CD4-positive, alpha-beta T cell treated with Interleukin-4 for 1 hour (primary cell): ENCODE measurements around the gene TACO1.
A peak's percentile ranks its signal among the peaks of the same experiment; 100 is the strongest.

ENCODE experiments used
- DNase-seq, 2 donors: peaks; one replicate each; pipeline ENCODE4 v3.0.0-alpha.2; 2020 to 2022

Gene TACO1

DNA sequence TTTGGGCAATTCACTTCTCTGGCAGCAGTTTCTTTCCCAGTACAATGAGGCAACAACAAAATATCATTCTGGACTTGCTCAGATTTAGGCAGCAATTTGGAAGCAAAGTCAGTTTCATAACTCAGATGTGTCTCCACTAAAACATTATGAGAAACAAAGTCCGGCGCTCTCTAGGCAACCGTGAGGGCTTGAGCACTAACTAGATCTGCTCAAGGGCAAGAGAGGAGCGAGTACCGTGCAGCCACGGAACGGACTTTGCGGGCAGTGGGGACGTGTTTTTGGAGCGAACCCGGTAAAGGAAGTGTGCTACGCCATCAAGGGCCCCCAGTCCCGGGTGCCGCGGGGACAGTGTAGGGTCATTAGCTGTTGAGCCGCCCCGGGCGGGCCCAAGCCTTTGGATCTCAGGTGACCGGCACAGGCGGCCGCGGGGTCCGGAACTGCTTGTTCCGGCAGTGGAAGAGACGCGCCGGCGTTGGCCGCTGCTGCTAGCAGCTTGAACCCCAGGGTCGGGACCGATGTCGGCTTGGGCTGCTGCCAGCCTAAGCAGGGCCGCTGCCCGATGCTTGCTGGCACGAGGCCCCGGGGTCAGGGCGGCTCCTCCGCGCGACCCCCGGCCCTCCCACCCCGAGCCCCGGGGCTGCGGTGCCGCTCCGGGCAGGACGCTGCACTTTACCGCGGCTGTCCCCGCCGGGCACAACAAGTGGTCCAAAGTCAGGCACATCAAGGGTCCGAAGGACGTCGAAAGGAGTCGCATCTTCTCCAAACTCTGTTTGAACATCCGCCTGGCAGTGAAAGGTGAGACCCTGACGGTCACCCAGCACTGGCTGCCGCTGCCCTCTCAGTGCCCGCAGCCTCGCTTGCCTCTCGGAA lies at the start of gene TACO1:
TSS of gene TACO1 (plus strand) at position 327 of the 870 bp plus-strand sequence. CDS start at position 516, 189 bp downstream.
- DNase-seq = peak; percentile 68 to 80

DNA sequence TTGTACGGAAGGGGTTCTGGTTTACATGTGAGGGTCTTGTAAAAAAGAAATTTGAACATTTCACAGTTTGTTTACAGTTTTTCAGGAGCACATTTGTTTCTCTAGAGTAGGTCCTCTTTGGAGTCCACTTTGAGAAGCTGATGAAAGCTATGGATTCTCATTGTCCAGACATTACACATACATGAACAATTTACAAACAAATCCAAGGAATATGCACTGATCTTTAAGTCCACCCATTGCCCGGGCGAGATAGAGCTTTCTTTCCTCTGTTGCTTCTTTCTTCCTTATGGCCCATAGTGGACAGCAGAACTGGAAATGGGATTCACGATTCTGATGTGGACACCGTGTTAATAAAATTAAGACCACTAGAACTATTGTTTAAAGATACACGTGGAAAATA lies 48.5 kb upstream of the TACO1 start:
- DNase-seq = no peak

DNA sequence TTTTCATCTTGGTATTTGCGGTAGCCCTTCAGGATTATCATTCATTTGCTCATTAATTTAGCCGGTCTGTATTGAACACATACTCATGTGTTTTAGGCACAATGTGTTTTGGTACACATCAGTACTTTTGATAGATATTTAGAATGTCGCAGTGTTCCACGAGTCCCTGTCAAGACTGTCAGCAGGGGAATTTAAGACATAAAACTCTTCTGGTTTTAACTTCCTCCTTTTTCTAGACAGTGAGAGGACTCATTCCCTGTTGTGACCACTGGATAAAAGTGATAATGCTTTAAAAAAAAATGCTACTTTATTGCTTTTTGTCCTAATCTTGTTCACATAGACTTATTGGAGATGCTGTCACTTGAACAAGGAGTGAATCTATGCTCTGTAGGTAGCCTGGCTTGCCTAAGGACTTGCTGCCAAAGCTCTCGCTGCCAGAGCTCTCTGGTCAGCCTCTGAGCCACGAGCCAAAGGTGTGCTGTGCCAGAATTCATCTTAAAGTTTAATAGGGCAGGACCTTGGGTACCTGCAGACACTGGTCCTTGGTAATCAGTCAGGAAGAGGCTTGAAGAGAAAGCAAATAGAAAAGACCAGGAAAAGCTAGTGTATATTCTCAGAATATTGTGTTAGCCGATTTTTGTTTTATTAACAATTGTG lies 45.1 kb upstream of the TACO1 start:
- no peak for DNase-seq

DNA sequence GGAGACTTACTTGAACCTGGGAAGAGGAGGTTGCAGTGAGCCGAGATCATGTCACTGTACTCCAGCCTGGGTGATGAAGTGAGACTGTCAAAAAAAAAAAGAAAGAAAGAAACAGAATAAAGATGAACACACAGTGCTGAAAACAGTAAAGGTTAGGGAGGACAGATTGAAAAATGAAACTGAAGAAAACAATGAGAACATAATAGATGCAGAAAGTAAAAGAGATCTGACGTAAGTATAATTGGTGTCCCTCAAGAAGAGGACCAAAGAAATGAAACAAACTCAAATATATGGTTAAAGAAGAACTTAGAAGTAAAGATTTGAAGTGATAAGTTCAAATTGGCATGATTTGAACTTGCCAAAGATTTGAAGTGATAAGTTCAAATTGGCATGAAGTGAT lies 43.3 kb upstream of the TACO1 start:
- no peak for DNase-seq

DNA sequence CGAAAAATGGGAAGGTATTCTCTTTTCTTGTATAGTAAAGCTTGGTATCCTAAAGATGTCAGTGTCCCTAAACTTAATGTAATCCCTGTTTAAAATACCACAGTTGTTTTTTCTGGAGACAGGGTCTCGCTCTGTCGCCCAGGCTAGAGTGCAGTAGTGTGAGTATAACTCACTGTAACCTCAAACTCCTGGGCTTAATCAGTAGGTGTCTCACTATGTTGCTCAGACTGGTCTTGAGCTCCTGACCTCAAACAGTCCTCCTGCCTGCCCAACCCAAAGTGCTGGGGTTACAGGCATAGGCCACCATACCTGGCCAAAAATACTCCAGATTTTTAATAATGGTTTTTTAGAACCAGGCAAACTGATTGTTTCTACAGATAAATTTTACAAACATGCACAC lies 42.3 kb upstream of the TACO1 start:
- no peak for DNase-seq

DNA sequence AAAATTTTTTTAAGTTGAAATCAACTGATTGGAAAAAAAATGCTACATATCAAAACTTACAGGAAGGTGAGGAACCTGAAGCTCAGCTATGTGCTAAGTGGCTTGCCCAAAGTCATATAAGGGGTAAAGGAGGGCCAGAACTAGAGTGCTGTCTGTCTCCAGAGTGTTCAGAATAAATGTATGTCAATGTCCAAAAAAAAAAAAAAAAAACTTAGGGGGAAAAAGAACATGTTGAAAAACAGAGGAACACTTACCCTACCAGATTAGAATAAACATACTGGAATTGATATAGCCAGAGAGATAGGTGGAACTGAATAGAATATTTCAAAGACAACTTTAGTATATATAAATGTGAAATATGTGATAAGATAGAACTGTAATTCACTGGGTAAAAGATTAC lies 38.9 kb upstream of the TACO1 start:
- no peak for DNase-seq

DNA sequence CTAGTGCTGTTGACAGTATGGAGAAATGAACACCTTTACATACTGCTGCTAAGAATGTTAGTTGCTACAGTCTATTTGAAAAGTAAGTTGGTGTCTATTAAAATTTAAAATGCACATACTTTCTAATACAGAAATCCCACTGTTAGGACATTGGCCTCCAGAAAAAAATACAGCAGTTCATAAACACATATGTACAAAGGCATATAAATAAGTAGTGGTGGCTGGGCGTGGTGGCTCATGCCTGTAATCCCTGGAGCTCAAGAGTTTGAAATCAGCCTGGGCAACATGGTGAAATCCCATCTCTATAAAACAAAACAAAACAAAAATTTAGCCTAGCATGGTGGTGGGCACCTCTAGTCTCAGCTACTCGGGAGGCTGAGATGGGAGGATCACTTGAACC lies 37.4 kb upstream of the TACO1 start:
- DNase-seq = no peak

DNA sequence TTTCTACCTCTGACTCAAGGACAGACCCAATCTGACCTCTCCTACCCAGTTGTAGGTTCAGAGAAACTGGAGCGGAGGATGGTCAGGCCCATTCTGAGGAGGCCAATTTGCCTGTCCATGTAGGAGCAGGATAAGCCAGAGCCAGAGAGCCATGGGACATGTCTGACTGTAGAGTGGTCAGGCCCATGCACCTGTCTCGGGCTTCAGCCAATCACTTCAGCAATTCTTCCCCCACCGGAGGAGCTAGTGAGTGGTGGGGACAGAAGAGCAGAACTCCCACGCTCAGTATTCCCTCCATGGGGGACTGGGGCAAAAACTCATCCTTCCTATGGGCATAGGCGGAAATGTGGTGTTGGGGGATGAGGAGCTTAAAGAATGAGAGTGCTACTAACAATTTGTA lies 36.1 kb upstream of the TACO1 start:
- DNase-seq = no peak

DNA sequence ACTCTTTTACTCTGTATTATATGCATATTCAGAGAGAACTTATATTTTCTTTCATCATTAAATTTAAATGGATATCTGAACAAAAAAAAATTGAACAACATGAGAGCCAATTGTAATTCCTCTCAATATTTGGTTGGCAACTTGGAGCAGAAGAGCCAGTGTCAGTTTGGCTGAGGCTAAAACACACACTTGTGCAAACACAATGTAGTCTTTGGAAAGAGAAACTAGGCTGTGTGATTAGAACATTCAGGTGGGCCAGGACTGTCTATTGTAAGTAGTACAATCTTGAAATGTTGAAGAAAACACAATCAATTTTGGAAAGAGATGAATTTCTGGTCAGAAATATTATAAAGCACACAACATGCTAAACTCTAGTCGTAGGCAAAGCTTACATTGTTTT lies 33.5 kb upstream of the TACO1 start:
- no peak for DNase-seq

DNA sequence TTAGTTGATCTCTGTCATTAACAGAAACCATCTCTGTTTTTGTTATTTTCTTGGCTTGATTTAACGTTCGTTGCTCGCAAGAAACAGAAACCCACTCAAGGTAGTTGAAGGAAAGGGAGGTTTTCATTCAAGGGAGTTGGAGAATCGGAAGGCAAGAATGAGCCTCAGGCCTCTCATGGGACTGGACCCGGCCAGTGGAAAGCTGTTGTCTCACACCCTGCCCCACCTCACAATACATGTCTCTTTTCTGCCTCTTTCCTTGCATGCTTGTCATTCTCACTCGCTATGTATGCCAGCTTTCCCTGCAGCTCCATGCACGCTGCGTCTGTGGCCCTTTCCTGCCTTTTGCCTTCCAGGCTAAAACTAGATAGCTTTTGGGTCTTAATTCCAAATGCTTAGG lies 32.1 kb upstream of the TACO1 start:
- no peak for DNase-seq

DNA sequence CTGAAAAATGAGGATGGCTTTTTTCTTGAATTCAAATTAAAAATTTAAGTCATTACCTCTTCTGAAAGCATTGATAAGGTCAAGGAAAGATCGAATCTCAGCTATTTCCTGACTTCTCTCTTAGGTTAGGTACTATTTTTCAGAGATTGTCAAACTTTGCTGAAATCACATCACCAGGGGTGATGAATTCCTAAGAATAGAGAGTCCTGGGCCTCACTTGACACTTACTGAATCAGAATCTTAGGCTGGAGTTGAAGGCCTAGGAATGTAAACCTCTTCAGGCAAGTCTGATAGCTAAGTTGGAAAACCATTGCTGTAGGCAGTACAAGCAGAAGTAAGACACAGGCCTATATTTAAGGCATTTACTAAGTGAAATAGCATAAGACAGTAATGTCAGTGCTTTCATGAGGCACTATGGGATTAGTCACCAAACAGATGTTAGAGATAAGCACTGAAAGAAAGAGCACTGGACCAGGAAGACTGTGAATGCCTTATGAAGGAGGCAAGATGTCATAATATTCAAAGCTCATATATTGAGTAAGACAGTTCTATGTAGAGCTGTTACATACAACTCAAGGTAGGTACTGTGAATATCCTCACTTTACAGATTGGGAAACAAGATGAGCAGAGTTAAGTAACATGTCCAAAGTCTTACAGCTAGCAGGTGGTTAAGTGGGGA lies 28.9 kb upstream of the TACO1 start:
- no peak for DNase-seq

DNA sequence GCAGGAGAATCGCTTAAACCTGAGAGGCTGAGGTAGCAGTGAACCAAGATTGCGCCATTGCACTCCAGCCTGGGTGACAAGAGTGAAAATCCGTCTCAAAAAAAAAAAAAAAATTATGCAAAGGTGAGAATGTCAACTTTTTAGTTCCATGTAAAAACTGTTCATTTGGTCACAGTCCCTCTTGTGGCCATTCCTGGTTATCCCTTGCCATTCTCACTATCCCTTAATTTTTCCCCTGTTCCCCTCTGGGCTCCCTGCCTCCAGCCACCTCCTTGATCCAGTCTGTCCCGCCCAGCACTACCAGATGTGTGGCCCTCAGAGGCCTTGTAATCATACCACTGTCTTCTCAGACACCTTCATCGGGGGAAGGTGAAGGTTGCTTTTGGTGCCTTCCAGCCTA lies 27.1 kb upstream of the TACO1 start:
- no peak for DNase-seq

DNA sequence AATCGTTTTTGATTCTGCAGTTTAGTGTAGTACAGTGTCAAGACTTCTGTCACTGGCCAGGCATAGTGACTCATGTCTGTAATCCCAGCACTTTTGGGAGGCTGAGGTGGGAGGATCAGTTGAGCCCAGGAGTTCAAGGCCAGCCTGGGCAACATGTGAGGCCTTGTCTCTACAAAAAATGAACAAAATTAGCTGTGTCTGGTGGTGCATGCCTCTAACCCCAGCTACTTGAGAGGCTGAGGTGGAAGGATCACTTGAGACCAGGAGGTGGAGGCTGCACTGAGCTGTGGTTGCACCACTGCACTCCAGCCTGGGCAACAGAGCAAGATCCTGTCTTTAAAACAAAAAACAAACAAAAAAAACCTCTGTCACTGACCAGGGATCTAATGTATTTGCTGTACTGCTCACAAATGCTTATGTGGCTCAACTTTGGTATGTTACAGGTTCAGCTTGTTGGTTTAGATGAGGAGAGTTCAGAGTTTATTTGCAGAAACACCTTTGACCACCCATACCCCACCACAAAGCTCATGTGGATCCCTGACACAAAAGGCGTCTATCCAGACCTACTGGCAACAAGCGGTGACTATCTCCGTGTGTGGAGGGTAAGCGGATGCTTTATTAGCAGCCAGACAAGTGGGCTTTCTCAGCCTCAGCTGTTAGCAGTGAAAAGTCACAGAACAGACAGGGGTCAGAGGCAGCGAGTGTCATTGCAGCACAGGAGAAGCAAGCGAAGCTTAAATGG lies 22.5 kb upstream of the TACO1 start:
- no peak for DNase-seq

DNA sequence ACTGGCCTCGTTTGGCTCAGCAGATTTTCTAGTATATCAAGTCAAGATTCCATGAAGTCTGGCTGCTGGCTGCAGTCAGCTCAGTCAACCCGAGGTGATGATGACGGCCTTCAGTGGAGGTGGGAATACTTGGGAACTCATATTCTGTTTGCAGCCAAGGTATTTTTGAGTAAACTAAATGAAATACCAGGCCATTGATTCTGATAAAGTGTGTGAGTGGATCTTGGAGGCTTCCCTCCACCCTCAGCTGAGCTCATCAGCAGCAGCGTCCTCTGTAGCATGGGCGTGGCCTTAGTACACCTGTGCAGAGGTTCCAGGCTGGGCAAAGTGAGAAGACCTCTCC lies 22.0 kb upstream of the TACO1 start:
- no peak for DNase-seq

DNA sequence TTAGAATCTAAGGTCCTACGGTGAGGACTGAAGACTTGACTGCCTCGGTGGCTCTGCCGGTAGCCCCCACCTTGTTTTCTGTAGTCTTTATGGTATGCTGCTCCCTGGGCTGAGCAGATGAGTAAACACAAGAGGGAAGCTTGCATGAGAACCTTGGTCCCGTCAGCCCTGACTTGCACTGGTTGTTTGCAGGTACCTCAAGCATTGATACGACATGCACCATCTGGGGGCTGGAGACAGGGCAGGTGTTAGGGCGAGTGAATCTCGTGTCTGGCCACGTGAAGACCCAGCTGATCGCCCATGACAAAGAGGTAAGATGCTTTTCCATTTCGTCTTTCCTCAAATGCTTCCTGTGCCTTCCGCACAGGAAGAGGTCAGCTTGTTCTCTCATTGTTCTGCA lies 21.1 kb upstream of the TACO1 start:
- DNase-seq = no peak

DNA sequence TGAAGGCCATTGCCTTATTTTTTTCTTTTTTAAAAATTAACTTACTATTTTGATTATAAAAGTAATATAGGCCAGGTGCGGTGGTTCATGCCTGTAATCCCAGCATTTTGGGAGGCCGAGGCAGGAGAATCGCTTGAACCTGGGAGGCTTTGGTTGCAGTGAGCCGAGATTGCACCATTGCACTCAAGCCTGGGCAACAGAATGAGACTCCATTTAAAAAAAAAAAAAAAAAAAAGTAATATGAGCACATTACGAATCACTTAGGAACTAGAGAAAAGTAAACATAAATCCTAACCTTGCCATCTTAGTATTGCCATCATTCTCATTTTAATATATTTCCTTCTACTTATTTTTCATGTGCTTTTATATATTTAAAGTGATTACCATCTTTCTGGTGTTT lies 12.9 kb upstream of the TACO1 start:
- no peak for DNase-seq

DNA sequence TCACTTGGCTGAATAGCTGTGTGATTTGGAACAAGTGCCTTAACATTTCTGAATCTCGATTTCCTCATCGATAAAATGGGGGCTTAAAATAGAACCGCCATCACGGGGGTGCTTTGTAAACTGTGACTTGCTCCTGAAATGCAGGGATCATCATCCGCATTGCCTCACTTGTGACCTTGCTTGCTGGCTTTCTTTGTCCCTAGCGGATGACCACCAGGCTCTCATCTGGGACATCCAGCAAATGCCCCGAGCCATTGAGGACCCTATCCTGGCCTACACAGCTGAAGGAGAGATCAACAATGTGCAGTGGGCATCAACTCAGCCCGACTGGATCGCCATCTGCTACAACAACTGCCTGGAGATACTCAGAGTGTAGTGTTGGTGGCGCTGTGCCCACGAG lies 11.9 kb upstream of the TACO1 start:
- no peak for DNase-seq

DNA sequence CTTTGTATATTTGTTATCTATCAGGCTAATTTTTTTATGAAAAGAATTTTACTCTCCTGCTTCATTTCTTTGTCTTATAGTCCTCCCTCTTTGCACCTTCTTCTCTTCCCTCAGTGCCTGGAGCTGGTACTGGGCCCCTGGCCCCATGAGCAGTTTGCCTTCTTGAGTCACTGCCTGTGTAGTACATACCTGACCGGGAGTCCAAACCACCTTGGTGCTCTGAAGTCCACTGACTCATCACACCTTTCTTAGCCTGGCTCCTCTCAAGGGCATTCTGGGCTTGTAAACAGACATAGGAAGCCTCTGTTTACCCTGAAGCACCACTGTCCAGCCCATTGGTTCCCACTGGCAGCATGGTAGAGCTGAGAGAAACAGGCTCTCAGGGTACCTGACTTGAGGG lies 11.0 kb upstream of the TACO1 start:
- DNase-seq = no peak

DNA sequence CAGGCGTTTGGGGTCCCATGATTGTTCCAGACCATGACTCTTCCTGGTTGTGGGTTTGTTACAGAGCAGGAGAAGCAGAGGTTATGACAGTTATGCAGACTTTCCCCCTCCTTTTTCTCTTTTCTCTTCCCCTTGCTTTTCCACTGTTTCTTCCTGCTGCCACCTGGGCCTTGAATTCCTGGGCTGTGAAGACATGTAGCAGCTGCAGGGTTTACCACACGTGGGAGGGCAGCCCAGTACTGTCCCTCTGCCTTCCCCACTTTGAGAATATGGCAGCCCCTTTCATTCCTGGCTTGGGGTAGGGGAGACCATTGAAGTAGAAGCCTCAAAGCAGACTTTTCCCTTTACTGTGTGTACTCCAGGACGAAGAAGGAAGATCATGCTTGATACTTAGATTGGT lies 7.9 kb upstream of the TACO1 start:
- DNase-seq = no peak

DNA sequence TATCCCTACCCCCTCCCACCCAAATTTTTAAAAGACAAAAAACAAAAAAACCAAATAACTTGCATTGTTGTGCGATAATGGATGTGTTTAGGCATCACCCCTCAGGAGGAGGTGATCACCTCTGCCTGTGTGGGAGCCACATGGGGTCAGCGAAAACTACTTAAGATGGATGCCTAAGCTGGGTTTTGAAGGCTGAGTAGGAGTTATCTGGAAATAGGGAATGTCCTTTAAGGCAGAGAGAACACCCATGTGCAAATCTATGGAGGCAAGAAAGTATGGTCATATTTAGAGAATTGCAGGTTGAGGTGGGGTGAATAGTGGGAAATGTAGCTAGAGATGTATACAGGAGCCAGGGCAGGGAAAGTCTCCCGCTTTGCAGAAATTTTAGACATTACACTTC lies 5.6 kb upstream of the TACO1 start:
- no peak for DNase-seq

DNA sequence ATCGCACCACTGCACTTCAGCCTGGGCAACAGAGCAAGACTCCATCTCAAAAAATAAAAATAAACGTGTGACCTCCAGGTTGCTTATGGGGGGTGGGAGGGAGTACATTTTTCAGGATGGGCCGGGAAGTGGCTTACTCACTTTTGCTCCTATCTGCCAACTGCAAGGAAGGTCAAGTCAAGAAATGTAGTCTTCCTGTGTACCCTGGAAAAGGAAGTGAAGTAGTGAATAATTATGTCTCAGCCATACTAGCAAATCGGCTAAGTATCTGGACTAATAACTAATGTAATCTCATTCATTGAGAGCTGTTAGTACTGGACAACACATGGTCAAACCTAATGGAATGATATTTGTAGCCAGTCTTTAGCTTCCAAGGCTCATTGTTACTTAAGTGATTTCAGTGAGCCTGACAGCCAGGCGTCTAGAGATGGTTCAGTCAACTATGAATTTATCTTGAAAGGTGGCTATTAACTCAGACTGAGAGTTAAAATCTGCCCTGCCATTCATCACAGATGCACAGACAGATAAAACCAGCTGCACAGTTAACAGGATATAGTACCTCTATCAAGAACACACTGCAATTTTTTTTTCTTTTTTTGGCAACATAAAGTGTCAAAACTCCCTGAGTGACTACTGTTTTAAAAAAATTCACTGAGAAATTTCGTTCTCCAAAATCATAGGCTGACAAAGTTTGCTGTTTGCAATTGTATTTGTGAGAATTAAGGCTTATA lies 3.7 kb upstream of the TACO1 start:
- DNase-seq = peak in 1 of 2 donors; percentile 40

DNA sequence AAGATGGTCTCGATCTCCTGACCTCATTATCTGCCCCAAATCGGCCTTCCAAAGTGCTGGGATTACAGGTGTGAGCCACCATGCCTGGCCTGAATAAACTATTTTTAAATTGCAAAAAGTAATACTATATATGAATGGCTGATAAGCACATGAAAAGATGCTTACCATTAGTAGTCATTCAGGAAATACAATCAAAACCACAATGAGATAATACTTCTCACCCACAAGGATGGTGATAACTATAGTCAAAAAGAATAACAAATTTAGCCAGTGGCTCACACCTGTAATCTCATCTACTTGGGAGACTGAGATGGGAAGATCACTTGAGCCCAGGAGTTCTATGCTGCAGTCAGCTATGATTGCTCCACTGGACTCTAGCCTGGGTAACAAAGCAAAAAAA lies 2.4 kb upstream of the TACO1 start:
- peak in 1 of 2 donors; percentile 56 for DNase-seq
